IPS DF 4.7 (cell line): ENCODE results near the gene CTXN1.
"Not testable (repeated sequence)": the region's sequence is repeated elsewhere in the genome, so short reads cannot be mapped to it uniquely, and the experiment has no call there.

Experiments used
- DNase-seq: peaks from one replicate; pipeline ENCODE4 v3.0.0-alpha.2; 2013; ENCODE audit warnings: low spot score; ENCODE audit errors: extremely low read depth

The CTXN1 gene

DNA sequence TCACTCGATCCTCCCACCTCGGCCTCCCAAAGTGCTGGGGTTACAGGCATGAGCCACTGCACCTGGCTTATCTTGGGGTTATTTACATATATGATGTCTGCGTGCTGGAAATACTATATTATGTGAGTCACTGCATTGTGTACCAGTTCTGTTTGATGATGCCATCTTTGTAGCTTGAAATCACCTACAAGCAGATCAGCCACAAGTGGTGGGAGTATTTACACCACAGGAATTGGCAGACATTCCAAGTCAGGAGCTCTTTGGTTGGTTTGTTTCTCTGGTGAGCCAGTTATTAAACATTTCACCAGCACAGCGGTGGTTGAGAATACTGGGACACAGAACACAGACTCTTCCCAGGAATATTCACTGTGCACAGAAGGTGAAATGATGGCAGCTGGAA is 22.0 kb upstream of the CTXN1 start:
- DNase-seq: no peak

- no peak for DNase-seq
Observed at GRCh38 chr19:7944177-7944761, 18.3 kb upstream of the CTXN1 start.

DNA sequence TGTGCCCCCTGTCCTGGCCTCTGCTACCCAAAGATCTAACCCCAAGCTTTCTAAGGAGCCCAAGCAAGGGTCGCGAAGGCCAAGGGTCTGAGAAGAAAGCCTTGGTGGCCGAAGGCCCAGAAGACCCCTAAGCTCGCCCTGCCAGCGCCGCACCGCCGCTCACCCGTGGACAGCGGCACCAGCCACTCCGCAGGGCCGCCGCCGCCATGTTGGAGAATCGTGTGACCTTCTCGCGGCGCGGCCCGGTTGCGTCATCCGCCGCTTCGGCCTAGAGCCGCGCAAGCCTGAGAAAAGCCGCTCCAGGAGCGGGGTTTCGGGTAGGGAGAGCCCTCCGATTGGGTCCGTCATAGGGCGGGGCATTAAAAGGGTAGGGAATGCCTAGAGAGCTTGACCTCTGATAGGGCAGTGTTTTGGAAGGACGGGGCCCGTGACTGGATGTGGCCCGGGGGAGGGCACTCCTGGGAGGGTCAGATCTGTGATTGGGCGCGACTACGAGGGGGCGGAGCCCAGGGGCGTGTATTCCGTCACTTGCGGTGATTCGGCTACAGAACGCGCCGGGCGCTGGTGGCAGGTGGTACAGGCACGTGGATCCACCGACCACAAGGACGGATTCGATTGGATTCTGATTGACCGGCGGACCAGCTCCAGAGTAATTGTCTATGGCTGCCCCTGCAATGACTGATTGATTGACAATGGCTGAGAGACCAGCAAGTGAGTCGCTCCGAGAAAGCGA is 17.7 kb upstream of the CTXN1 start, which contains the start of gene TIMM44:
Gene TIMM44 (minus strand): TSS at position 223 of the 733 bp plus-strand sequence. CDS start 15 bp downstream, at position 208.
- DNase-seq: peak; percentile 97

GRCh38 chr19:7942981-7943443 is 17.1 kb upstream of the CTXN1 start:
- no peak for DNase-seq

DNA sequence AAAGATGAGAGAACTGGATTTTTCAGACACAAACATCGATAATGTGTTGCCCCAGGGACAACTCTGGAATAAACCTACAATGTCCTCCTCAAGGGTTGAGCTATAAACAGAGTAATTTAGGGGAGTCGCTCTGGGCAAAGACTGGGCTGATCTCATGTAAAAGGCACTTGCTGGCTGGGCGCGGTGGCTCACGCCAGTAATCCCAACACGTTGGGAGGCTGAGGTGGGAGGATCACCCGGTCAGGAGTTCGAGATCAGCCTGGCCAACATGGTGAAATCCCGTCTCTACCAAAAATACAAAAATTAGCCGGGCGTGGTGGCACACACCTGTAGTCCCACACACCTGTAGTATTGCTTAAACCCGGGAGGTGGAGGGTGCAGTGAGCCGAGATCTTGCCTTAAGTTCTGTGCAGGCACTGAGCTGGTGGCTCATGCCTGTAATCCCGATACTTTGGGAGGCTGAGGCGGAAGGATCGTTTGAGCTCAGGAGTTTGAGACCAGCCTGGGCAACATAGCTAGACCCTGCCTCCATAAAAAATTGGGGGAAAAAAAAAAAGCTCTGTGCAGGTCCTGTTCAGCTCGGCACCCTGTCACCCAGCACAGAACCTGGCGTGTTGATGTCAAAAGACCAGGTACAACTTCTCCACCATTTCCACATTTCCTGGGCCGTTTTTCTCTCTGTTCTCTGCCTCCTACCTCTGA is 16.1 kb upstream of the CTXN1 start:
- DNase-seq: no peak

- no peak for DNase-seq
Observed at GRCh38 chr19:7940841-7941240, 14.9 kb upstream of the CTXN1 start.

- DNase-seq: no peak
Observed at GRCh38 chr19:7934766-7935165, 8.8 kb upstream of the CTXN1 start.

DNA sequence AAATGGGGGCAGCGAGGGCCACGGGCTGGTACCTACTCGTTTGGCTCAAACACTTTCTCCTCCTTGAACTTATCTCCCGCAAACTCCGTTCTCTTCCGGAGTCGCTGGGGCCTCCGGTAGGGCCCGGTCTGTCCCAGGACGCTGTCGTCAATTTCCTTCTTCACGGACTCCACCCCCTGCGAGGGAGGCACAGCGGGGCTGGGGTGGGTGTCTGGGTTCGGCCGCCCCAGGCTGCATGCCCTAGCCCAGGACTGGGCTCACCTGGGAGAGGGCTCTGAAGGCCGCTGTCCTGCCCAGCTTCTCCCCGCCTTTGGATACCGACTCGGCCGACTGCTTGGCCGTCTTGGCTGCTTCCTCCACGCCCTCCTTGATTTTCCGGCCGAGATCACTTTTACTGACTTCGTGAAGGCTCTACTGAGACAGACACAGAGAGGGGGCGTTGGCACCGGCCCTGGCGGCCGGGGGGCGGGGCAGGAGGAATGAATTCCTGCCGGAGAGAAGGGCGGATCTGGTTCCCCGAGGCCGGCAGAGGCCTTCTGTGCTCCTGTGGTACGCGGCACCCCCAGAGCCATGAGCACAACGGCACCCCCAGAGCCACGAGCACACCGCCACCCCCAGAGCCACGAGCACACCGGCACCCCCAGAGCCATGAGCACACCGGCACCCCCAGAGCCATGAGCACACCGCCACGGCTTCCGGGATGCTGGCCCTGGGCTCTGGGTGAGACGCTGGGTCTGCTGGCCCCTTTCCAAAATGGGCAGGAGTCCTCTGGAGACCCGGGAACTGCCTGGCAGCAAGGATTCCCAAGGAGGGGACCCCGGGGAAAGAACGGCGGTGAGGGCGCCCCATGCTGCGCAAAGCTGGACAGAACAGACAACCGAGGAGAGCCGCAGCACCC is 8.1 kb upstream of the CTXN1 start:
- no peak for DNase-seq

DNA sequence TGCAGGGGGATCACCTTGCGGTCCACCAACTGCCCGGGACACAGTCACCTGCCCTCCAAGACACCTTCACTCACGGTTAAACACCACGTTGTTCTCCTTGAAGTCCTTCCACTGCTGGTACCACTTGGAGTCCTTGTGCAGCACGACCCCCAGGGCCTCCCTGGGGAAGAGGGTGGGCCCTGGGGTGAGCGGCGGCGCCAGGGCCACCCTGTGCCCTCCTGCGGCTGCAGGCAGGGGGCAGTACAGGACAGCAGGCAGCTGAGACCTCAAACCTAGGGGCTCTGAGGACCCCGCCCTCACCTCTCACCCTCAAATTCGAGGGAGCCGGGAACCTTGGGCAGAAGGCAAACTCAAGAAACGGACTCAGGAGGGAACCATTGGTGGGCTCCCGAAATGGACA is 7.5 kb upstream of the CTXN1 start:
- DNase-seq: no peak

DNA sequence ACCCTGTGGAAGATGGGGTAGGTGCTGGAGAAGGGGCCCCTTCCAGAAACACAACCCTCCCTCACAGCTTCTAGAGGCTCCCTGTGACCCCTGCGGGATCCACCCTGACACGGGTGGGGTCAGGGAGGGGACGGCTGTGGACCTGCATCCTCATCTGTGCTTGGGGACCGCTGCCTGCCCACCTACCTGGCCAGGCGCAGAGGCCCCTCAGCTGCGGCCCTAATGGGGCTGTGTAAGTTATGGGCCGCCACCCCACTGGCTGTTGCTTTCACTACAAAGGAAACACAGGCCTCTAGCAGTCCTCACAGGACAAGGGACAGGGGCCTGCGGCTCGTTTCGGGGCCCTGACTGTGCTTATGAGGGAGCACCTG is 7.0 kb upstream of the CTXN1 start:
- no peak for DNase-seq

- no peak for DNase-seq
Observed at GRCh38 chr19:7932276-7932929, 6.5 kb upstream of the CTXN1 start.

DNA sequence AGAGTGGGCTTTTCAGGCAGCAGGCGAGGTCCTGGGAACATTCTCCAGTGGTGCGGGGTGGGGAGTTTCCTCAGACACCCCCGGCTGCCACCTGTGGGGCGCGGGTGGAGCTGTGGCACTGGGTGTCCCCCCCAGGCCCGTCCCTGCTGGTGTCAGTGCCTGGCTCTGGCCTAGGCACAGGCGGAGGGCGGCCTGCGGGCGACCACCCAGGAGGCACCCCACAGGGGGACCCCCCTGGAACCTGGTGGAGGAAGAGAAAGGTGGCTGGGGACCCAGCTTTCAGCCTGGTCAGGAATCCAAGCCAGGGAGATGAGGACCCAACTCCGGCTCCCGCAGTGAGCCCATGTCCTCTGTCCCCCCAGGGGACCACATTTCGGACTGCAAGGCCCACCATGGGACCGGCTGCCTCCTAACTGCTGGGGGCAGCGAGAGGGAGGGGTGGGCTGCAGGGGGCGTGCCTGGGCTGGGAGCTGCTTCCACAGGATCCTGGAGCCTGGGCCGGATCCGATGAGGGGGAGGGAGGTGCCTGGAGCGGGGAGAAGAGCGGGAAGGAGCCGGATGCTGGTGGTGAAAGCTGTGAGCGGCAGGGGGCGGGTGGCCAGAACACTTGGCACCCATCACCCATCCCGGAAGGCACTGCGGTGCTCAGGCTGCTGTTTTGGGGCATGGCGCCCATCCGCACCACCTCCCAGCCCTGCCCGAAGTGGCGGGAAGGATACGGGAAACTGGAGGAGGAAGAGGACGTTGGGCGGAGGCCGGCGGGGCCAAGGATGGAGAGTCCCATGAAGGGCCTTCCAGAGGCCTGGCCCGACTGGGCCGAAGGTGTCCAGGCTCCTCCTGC is 5.5 kb upstream of the CTXN1 start:
- no peak for DNase-seq

DNA sequence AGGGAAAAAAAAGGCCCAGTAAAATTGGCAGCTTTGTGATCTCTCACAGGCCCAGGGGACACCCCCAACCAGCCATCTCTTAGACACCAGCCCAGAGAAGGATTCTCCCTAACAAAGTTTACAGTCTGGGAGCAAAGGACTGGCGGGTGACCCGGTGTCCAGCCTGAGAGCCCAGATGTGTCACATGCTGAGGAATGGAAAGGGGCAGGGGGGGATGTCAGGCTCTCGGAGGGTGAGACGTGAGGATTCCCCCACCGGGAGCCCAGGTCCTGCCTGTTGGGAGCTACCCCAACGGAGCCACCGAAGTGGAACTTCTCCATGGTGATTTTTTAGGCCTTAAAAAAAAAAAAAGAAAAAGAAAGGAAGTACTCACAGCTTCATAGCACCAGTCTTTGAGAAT is 4.8 kb upstream of the CTXN1 start:
- no peak for DNase-seq

- DNase-seq: not testable (repeated sequence)
Observed at GRCh38 chr19:7930030-7930429, 4.1 kb upstream of the CTXN1 start.

GRCh38 chr19:7928741-7929701 is 3.1 kb upstream of the CTXN1 start:
- DNase-seq: no peak

GRCh38 chr19:7928334-7928706 is 2.4 kb upstream of the CTXN1 start:
- DNase-seq: no peak

DNA sequence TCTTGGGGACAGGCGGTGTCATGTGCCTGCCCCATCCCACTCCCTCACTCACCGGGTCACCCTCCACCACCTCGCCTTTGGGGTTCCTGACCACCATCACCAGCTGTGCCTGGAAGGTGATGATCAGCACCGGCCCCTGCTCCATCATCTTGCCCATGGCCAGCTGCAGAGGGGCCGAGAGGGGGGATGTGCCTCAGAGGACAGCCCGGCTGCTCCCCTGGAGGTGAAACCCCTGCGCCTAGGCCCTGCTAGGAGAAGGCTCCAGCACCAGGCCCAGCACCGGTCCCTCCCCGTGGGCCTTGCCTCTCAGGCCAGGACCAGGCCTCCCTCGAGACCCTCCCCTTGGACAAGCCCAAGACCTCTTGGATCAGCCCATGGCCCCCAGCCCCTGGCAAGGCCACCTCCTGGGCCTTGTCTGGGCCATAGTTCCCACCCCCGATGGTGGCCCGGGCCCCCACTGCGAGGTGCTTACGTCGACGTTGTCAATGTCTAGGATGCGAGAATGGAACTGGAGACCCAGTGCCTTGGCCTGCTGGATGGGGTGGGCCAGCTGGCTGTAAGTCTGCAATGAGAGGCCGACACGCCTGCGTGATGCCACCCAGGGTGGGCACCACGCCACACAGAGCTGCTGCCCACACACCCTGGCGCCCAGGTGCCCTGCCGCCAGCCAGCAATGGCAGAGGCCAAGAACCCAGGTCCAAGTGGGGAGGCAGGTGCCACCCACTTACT is 1.8 kb upstream of the CTXN1 start:
- DNase-seq: no peak
